GM06990 (cell line): ENCODE results near the gene TAF11L6.
"Not testable (repeated sequence)": the region's sequence is repeated elsewhere in the genome, so short reads cannot be mapped to it uniquely, and the experiment has no call there.

ENCODE experiments used
- DNase-seq: peaks from one replicate; pipeline ENCODE4 v3.0.0-alpha.2; 2011; ENCODE audit not compliant: insufficient read length; ENCODE audit errors: extremely low read depth
- H3K27me3 ChIP-seq: replicated peaks from 2 replicates; pipeline ENCODE4 v1.6.0; 2011; ENCODE audit warnings: low read length; ENCODE audit not compliant: control insufficient read depth, insufficient read depth
- H3K36me3 ChIP-seq: 2 replicates; pipeline ENCODE4 v1.5.1; 2011; ENCODE audit warnings: low read length; ENCODE audit not compliant: control insufficient read depth, insufficient read depth
- H3K4me3 ChIP-seq: replicated peaks from 2 replicates; pipeline ENCODE4 v1.5.1; 2011; ENCODE audit warnings: low read depth, mild to moderate bottlenecking, control low read depth, low read length
- TF ChIP-seq, protein P1 (sequence below): IDR thresholded peaks from 2 replicates; pipeline ENCODE4 v1.5.1; 2011; ENCODE audit warnings: low read length, control low read depth, mild to moderate bottlenecking, inconsistent platforms; ENCODE audit not compliant: insufficient read depth, poor library complexity, severe bottlenecking

TAF11L6 gene

GRCh38 chr5:17528369-17528768 lies at the start of gene TAF11L6:
Gene TAF11L6 (plus strand): TSS chr5:17528669.
- DNase-seq, H3K36me3 ChIP-seq, H3K4me3 ChIP-seq, H3K27me3 ChIP-seq: not testable (repeated sequence)

DNA sequence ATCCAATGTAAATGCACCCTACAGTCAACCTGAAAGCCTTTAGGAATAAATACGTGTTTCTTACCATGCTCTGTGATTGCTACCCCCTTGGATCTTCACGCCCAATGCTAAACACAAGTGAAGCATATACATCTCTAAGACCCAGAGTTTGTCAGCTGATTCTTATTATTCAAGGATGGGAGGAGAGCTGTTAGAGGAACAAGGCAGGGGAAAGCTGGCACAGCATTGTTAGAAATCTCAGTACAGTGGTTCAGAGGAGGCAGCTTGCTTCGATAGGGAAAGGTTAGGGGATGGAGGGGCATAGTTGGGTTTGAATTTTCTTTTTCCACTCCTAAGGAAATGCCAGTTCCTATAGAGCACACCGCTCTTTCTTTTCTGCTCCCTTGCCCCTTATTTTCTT lies 47.1 kb upstream of the TAF11L6 start:
- no peak overlapping the region for H3K4me3 ChIP-seq
- TF ChIP-seq, protein P1, sequence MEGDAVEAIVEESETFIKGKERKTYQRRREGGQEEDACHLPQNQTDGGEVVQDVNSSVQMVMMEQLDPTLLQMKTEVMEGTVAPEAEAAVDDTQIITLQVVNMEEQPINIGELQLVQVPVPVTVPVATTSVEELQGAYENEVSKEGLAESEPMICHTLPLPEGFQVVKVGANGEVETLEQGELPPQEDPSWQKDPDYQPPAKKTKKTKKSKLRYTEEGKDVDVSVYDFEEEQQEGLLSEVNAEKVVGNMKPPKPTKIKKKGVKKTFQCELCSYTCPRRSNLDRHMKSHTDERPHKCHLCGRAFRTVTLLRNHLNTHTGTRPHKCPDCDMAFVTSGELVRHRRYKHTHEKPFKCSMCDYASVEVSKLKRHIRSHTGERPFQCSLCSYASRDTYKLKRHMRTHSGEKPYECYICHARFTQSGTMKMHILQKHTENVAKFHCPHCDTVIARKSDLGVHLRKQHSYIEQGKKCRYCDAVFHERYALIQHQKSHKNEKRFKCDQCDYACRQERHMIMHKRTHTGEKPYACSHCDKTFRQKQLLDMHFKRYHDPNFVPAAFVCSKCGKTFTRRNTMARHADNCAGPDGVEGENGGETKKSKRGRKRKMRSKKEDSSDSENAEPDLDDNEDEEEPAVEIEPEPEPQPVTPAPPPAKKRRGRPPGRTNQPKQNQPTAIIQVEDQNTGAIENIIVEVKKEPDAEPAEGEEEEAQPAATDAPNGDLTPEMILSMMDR, result no peak
- no peaks in the 10 kb centered on the region for H3K36me3 ChIP-seq
- H3K27me3 ChIP-seq, result no peaks in the 10 kb centered on the region
- no peak for DNase-seq

DNA sequence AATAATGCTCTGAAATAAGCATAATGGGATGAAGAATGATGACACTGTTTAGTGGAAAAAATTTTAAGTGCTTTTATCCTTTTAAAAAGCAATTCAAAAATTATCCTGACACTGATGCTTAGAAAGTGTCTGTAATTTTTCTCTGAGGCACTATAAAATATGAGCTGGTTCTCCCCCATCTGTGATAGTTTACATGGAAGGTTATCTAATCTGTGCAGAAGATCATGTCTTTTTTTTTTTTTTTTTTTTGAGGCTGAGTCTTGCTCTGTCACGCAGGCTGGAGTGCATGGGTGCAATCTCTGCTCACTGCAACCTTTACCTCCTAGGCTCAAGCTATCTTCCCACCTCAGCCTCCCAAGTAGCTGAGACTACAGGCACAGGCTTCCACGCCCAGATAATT lies 45.7 kb upstream of the TAF11L6 start:
- Histone ChIP-seq H3K4me3 (no peak overlapping the region), H3K36me3 (no peaks in the 10 kb centered on the region), H3K27me3 (no peaks in the 10 kb centered on the region)
- TF ChIP-seq, protein P1, result no peak
- DNase-seq, result no peak

DNA sequence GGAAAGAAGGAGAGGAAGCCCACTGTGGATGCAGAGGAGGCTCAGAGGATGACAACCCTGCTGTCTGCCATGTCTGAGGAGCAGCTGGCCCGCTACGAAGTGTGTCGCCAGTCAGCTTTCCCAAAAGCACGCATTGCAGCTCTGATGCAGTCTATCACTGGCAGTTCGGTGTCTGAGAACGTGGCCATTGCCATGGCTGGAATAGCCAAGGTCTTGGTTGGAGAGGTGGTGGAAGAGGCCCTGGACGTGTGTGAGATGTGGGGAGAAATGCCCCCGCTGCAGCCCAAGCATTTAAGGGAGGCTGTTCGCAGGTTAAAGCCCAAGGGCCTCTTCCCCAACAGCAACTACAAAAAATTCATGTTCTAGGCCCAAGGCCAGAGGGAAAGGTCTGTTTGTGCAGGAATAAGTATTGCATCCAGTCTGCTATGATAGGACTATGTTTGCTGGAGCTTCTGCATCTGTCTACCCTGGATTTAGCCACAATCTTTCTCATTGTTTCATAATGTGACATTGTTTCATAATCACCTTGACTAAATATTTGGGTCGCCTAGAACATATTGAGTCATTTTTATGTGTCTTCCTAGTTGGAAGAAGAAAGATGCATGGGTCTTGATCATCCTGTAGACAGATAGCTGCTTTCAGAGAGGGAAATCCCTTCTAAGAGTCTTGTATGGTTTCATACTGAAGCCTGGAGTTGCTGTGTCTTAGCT lies 41.9 kb upstream of the TAF11L6 start:
- DNase-seq, result not testable (repeated sequence)

DNA sequence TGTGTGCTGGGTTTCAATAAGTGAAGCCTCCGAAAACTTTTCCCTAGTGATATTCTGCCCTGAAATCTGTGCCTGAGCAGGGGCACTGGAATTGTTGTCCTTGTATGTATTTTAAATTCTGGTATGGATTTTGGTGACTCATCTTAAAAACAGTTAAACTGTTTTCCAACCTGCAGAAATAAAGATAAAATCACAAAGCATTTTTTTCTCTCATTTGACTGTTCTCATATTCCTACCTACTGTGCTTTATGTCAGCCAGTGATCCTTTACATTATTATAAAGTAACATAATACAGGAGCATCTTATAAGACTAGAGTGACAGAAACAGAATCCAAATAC lies 41.3 kb upstream of the TAF11L6 start:
- Histone ChIP-seq H3K4me3 (no peak overlapping the region), H3K36me3 (no peaks in the 10 kb centered on the region), H3K27me3 (no peaks in the 10 kb centered on the region)
- TF ChIP-seq, protein P1, result no peak
- DNase-seq, result no peak

More for the DNA sequence above, 41.9 kb upstream of the TAF11L6 start:
- not testable (repeated sequence) for H3K4me3 ChIP-seq, H3K36me3 ChIP-seq, H3K27me3 ChIP-seq

DNA sequence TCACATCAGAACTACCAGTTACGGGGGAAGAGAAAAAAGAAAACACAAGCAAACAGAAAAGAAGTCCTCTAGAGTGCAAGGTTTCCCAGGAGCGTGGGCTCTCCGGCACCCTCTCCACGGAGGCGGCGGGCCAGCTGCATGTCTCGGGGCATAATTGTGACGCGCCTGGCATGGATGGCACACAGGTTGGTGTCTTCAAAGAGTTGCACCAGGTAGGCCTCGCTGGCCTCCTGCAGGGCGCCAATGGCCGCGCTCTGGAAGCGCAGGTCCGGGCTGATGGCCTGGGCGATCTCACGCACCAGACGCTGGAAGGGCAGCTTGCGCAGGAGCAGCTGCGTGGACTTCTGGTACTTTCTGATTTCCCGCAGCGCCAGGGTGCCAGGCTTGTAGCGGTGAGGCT lies 37.2 kb upstream of the TAF11L6 start:
- not testable (repeated sequence) for DNase-seq

GRCh38 chr5:17492770-17493169 lies 35.7 kb upstream of the TAF11L6 start:
- TF ChIP-seq, protein P1, result no peak
- Histone ChIP-seq H3K4me3 (no peak overlapping the region), H3K36me3 (no peaks in the 10 kb centered on the region), H3K27me3 (no peaks in the 10 kb centered on the region)
- no peak for DNase-seq

More for the DNA sequence above, 37.2 kb upstream of the TAF11L6 start:
- not testable (repeated sequence) for H3K27me3 ChIP-seq, H3K4me3 ChIP-seq, H3K36me3 ChIP-seq
